ENCODE data around the gene CCNT2.
A peak's percentile ranks its signal among the peaks of the same experiment; 100 is the strongest.
"Not testable (repeated sequence)": the region's sequence is repeated elsewhere in the genome, so short reads cannot be mapped to it uniquely, and the experiment has no call there.

CCNT2 gene

DNA sequence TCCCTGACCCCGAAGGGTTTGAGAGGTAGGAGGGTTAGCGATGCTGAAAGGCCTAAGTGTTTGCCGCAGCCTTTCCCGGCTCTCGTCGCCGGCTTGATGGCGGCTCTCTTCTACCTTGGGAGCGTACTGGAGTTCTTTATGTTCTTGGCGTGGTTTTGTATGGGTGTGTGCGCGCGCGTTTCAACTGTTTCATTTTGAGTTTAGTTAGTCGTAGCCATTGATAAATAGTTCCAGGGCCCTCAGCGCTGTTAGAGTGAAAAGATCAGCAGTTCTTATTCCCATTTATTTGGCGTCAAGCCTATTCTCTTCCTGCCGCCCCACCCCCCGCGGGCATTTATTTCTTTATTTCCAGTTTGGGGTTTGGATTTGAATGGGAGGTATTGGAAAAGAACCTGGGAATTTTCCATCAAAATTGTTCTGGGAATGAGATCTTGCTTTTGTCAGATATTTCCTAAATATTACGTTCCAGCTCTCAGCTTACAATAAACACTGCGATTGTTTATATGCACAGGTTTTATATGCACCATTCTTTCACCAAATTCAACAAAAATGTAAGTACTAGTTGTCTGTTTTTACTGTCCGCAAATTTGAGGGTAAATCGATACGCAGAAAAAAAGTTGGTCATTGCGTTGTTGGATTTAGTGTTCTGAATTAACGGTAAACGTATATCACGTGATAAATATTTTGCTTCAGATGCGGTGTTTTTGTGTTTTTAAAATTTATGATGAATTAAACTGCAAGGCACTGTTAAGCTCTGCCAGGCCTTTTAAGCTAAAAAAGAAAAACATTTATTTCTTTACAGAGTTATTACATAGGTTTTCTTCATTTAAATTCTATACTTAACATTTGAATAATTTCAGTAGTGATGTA is 954 bp downstream of the CCNT2 start:
- DNase-seq: peak; percentile 23

DNA sequence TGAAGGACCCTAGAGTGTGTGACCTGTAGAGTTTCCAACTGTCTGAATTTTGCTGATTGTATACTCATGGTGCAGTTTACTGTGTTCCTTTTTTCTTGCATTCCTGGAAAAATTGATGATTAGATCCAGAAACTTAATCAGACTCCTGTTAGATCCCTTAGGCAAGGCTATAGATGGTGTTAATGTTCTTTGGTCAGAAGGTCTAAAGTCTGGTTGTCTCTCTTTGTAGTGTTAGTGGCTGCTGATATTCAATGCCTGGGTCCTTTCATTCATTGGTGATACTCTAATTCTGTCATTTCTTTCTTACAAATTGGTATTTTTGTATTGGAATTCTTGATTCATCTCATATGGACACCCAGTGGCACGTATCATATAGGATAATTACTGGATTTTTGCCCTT is 6.3 kb downstream of the CCNT2 start:
- DNase-seq: no peak

DNA sequence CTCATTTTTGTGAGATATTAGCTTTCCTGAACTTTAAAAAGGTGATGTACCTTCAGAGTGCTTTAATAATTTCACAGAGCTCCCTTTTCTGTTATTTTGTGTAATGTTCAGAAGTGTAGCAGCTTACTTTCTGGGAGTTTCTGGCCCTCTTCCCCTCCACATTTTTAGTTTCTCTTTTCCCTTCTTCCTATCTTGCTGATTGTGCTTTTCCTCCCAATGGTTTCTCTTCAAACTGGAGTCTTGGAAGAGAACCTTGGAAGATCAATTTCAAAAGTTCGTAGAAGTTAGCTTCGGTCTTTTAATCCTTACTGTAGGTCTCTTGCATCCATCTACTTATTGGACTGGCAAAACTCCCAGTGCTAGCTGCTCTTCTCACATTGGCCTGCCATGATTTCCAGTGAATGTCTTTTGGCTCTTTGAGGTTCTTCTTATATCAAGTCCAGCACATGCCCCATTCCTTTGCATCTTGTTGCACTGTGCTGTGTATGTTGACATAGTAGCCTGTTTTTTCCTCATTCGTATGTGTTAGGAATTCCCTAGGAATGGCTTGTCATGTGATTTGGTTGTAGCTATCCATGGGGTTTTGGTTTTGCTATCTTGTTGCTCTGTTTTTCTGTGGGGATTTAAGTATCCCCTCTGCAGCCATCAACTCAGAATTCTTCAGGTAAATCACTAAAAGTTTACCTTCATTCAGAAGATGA is 7.8 kb downstream of the CCNT2 start:
- DNase-seq: no peak

DNA sequence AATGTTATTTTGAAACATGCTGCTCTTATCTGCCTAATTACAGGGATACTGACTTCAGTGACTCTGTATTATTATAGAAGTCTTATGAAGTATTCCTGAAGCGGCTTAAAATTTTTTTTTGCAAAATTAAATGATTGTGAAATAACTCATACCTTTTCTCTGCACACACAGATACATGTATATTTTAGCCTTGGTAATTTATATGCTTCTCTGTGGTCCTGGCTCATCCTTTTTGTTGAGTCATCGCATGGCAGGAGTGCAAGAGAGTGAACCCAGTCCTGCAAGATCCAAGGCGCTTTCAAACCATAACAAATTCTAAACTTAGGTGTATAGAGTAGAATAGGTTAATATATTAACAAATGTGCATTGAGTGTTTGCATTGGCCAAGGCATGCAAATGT is 8.6 kb downstream of the CCNT2 start:
- DNase-seq: no peak

DNA sequence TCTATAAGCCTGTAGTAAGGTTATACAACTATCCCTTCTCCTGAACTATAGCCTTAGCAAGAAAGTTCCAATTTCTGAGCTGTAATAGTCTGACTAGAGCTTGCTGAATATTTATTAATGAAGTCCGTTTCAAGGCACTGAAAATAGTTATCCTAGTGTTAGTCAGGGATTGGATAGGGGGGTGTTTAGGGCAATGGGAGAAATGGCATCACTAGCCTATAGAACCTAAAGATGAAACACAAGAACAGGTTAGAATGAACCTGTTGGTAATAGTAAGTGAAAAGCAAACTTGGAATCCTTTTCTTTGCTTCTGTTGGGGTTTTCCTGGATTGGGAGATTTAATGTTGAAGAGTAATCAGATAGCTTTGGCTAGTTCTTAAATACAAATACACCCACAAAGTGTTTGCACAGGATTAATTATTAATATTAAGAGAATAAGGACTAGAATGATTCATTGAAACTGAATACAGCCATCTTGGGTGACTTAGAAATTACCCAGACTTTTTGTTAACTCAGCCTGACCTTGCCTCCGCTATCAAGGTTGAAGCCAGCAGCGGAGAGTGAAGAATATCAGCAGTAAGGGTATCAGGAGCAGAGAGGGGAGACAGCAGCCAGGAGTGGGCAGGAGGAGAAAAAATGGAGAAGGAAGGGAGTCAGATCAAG is 14.4 kb downstream of the CCNT2 start:
- no peak for DNase-seq

DNA sequence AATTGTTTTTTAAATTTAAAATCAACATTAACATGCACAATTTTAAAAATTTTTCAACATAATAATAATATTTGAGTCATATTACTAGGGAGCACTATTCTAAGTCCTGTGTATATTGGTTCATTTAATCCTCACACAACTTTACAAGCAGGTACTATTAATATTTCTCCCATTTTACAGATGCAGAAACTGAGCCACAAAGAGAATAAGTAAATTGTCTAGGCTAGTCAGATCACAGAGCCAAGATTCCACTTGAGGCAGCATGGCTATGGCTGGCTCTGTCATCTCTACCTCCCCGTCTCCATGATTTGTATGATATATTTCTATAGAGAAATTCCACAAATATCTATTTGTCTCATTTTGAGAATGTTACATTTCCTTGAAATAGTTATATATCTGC is 15.1 kb downstream of the CCNT2 start:
- DNase-seq: no peak

DNA sequence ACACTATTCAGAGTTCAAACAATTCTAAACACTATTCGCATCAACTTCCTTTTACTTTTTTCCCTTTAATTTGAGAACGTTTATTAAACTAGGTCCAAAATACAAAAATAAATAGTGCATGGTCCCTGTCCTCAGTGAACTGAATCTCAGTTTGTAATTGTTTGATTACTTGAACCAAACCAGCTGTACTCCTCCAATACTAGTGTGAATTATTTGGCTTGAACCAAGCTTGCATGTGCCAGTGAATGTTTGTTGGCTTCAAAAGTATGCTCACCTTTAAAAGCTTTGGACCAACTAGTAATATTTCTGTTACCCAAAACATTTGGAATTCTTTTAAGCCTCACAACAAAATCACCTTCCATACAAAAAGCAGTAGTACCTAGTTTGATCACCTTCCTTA is 15.5 kb downstream of the CCNT2 start:
- DNase-seq: no peak

DNA sequence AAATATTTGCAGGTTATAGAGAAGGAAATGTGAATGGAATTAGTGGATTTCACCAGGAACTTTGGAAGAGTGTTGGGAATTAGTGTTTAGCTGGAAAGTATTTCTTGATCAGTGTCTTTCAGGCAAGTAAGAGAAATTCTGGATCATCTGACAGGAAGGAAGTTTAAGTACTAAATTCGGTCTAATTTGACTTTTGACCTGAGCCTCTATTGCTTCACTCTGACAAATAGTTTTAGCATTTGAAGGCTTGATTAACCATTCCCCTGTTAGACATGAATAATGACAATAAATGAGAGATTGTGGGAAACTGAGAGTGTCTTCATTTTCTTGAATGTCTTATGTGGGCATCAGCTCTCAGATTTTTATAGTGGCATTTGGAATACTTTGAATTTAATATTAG is 16.0 kb downstream of the CCNT2 start:
- DNase-seq: no peak

DNA sequence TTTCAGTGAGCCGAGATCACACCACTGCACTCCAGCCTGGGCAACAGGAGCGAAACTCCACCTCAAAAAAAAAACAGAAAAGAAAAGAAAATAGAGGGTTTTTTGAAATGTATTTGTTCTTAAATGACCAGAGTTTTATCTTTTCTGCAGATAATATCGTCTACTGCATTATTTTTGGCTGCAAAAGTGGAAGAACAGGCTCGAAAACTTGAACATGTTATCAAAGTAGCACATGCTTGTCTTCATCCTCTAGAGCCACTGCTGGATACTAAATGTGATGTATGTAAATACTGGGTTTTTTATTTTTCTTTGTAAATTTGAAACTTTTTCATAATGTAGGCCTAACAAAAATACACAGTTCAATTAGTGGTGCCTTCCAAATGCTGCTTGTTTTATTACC is 18.1 kb downstream of the CCNT2 start:
- no peak for DNase-seq

DNA sequence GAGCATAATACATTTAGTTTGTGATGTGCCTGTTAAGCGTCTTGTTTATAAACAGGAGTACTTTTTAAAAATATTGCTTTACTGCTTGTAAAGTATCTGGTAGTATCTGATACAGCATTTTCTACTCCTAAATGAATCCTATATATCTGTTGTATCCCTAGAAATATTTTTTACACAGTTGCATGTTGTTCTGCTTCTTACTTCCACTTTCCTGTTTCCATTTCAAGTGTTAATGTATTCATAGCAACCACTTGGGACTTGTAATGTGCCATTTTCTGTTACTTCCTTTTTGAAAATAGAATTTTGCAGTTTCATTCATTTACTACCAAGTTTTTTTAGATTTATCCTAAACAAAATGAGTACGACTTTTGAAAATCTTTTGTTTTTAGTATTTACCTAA is 24.9 kb downstream of the CCNT2 start:
- no peak for DNase-seq

DNA sequence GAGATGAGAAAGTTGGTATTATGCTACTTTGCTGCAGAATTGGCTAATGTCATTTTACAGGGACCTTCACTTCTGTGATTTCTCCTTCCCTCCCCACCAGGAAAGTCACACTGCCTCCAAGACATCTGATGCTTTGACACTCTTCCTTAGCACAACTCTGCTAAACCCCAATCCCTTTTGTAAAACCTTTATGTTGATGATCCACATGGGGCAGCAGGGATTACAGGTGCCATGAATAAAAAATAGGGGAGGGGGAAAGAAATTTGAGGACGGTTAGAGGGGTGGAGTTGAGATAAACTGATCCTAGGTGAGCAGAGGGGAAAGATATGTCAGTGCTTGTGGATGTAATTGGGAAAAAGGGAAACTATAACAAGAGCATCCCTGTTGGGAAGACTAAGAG is 26.4 kb downstream of the CCNT2 start:
- no peak for DNase-seq

DNA sequence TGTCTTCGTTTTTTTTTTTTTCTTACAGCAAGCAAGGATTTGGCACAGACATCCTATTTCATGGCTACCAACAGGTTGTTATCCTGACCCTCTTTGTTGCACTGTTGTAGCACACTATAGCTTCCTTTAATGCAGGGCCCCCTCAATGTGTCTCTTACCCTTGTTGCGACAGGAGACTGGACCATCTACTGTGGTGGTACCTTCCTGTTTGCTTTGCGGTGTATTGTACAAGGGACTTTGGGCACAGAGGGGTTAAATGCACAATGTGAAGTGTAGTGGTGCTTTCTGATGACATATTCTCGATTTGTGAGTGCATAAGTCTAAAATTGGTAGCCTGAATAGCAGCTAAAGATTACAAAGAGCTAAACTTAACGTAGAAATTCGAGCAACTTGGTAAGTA is 27.5 kb downstream of the CCNT2 start:
- DNase-seq: no peak

DNA sequence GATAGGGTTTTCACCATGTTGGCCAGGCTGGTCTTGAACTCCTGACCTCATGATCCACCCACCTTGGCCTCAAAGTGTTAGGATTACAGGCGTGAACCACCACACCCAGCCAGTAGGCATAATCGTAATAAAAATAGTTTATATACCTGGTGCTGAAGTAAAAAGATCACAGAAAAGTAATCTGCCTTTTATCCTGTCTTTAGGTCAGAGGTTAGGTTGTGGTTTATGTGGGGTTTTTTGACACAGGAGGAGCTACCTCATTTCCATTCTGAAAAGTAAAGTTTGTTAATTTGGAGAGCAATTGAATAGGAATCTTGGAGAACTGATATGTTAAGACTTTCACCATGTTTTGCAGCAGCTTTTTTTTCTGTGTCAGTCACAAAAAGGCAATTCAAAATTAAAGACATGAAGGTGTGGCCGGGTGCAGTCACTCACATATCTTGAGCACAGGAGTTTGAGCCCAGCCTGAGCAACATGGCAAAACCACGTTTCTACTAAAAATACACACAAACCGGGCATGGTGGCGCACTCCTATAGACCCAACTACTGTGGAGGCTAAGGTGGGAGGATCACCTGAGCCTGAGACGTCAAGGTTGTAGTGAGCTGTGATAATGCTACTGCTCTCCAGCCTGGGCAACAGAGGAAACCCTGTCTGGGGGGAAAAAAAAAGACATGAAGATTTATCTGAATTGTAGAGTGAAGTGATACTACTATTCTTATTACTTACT is 31.5 kb downstream of the CCNT2 start:
- DNase-seq: no peak

DNA sequence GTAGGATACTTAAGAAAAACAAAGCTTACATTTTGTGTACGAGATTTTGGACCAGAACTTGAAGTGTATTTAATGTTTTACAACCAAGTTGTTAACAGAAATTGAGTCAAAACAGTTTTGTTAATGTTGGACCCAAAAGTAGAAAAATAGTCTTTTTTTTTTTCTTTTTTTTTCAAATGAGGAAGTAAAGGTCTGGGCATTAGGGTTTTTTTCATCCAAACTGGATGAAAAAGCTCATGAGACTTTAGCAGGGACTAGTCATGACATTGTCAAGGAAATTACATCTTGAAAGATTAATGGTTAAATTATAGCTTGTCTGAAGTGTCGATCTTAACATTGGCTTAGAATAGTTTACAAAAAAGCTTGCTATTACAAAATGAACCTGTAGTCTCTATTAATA is 32.3 kb downstream of the CCNT2 start:
- no peak for DNase-seq

DNA sequence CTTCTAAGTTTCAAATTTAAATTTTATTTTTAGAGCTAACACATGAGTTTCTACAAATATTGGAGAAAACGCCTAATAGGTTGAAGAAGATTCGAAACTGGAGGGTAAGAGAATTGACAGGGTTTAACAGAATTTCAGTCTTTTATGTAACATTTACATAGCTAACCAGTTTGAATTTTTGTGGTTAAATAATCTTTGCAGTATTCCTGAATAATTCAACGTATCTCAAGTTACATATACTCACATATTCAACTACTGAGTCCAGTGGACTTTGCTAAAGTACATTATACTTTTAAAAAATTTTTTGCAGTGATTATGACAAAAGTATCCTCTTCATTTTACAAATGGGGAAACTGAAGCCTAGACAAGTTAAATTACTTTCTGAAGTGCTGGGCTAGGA is 34.0 kb downstream of the CCNT2 start:
- DNase-seq: no peak

DNA sequence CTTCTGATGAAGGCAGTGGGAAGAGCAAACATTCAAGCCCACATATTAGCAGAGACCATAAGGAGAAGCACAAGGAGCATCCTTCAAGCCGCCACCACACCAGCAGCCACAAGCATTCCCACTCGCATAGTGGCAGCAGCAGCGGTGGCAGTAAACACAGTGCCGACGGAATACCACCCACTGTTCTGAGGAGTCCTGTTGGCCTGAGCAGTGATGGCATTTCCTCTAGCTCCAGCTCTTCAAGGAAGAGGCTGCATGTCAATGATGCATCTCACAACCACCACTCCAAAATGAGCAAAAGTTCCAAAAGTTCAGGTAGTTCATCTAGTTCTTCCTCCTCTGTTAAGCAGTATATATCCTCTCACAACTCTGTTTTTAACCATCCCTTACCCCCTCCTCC is 35.4 kb downstream of the CCNT2 start:
- DNase-seq: no peak

DNA sequence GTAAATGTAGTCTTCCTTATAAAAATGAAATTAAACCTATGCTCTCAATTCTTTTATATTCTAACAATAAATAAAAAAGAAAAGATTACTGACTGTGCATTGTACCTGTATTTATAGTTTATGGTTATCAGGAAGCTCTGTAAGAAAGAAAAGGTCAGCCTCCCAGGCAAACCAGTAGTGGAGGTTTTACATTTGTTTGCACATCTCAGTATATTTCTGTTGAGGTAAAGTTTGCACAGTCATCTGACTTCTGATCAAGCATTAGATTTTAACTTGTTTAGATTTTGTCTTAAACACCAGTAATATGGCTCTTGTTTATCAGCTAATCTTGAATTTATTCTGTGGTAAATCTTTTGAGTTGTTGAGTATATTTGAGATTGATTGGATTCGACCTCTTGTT is 37.1 kb downstream of the CCNT2 start:
- DNase-seq: no peak

DNA sequence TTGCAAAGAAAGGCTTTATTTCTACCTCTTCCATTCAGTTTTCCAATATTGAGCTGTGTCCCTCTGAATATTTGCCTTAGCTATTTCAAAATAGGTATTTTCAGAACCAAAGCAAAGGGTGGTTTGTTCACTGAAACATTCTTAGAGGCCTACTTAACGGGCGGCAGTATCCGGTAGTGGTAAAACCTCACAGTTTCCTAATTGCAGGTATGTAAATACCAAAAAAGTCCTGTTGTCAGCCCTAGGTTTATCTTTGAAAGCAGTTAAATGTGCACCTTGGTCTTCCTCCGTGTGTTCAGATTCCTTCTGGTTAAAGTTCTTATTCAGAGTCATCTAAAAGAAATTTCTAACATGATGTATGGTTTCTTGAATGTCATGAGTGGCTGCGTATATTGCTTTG is 38.9 kb downstream of the CCNT2 start:
- no peak for DNase-seq

DNA sequence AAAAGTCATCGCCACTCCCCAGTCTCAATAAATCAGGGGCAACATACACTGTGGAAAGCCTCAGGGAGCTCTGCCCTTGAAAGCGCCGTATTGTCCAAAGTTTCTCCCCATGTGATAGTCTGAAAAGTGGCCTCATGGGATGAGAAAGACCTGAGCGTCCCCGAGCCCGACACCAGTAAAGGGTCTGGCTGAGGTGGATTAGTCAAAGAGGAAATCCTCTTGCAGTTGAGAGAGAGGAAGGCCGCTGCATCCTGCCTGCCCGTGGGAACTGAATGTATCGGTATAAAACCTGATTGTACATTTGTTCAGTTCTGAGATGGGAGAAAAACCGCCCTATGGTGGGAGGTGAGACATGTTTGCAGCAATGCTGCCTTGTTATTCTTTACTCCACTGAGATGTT is 48.5 kb downstream of the CCNT2 start:
- not testable (repeated sequence) for DNase-seq

DNA sequence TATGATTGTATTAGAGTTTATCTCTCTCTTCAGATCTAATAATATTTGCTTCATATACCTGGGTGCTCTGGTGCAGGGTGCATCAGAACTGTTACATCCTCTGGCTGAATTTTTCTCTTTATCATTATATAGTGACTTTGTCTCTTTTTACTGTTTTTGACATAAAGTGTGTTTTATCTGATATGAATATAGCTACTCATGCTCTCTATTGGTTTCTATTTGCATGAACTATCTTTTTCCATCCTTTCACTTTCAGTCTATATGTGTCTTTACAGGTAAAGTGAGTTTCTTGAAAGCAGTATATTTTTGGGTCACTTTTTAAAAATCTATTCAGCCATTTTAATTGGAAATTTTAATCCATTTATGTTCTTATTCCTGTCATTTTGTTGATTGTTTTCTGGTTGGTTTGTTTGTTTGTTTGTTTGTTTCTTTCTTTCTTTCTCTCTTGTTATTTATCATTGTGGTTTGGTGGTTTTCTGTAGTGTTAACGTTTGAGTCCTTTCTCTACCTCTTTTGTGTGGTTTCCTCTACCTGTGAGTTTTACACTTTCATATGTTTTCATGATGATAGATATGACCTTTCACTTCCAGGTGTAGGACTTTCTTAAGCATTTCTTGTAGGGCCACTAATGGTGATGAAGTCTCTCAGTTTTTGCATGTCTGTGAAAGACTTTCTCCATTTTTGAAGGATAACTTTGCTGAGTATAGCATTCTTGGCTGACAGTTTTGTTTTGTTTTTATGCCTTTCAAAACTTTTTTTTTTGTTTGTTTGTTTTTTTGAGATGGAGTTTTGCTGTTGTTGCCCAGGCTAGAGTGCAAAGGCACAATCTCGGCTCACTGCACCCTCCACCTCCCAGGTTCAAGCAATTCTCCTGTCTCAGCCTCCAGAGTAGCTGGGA is 54.9 kb downstream of the CCNT2 start:
- no peak for DNase-seq

DNA sequence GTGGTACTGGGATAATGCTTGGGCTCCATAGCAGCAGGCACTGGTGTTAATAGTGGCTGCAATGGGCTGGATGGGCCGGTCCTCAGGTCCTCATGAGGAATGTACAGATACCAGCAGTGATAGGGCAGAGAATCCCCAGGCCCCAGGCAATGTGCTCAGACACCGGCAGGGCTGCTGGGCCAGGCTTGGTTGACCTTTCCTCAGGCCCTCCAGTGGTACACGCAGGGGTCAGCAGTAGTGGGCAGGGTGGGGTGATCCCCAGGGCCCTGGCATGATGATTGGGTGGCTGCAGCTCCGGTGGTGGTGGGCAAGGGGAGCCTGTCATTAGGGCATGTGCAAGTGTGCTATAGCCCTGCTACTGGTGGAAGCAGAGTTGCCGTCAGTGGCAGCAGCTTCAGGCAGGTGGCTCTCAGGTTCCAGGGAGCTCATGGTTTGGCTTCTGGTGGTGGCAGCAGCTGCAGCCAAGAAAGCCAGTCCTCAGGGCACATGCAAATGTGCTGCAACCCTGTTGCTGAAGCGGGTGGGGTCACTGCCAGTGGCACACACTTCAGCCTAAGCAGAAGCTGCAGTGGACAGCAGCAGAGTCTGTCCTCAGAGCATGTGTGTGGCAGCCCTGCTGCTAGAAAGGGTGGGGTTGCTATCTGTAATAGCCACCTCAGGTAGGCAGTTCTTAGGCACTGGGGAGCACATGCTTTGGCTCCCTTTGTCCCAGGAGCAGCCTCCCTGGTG is 56.8 kb downstream of the CCNT2 start:
- no peak for DNase-seq

All from NCI-H2171 (cell line).